Measurements from ENCODE around the gene MCEMP1. TPM values are rescaled to one million over a fixed set of nuclear protein-coding genes. Genes with fewer than 3 reads are reported as not detected.

Gene MCEMP1
- total RNA-seq, 1 experiment from 2014 or later, result 0.44 TPM

GRCh38 chr19:7681340-7682174 is 4.7 kb downstream of the MCEMP1 start:
- Mint-ChIP-seq H3K9me3 (ENCODE audit: unreplicated experiment) (no peaks in the 10 kb centered on the region), H3K4me1 (ENCODE audit: insufficient read depth, unreplicated experiment) (peaks cover 14% of the 10 kb centered on the region), H3K4me3 (ENCODE audit: unreplicated experiment) (peak overlapping the region; percentile 84), H3K27me3 (ENCODE audit: insufficient read depth, unreplicated experiment) (no peaks in the 10 kb centered on the region), H3K36me3 (ENCODE audit: insufficient read depth, unreplicated experiment) (peaks cover 31% of the 10 kb centered on the region), H3K27ac (ENCODE audit: low read depth, unreplicated experiment) (peak overlapping the region; percentile 66)
- TF ChIP-seq, protein P1, sequence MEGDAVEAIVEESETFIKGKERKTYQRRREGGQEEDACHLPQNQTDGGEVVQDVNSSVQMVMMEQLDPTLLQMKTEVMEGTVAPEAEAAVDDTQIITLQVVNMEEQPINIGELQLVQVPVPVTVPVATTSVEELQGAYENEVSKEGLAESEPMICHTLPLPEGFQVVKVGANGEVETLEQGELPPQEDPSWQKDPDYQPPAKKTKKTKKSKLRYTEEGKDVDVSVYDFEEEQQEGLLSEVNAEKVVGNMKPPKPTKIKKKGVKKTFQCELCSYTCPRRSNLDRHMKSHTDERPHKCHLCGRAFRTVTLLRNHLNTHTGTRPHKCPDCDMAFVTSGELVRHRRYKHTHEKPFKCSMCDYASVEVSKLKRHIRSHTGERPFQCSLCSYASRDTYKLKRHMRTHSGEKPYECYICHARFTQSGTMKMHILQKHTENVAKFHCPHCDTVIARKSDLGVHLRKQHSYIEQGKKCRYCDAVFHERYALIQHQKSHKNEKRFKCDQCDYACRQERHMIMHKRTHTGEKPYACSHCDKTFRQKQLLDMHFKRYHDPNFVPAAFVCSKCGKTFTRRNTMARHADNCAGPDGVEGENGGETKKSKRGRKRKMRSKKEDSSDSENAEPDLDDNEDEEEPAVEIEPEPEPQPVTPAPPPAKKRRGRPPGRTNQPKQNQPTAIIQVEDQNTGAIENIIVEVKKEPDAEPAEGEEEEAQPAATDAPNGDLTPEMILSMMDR (IDR thresholded peaks at IDR 0.05; ENCODE audit: unreplicated experiment), result peak; percentile 41
- intact Hi-C loops (cut with micrococcal nuclease), result loop anchor here (1.0 kb wide), 1 partner anchor 118 kb away; no protein-coding TSS in a partner anchor
- ChIA-PET CTCF (interaction anchor here (0.6 to 2.8 kb wide), 60 partner anchors 7 to 1831 kb away, joined by 3 to 31 read pairs (median 4); partner anchors contain the start of genes ALKBH7, CAMSAP3, CD209 and CLEC4M), POLR2A (interaction anchor here (0.6 to 2.2 kb wide), 16 partner anchors 12 to 327 kb away, joined by 3 to 27 read pairs (median 4); partner anchors contain the start of genes PET100 and XAB2)
- DNase-seq (ENCODE audit: unreplicated experiment), result peak; percentile 86
- BruUV-seq (replicated peaks), result no TSS peak

- Mint-ChIP-seq H3K4me3 (ENCODE audit: unreplicated experiment) (peak overlapping the region; percentile 84), H3K4me1 (ENCODE audit: insufficient read depth, unreplicated experiment) (peaks cover 14% of the 10 kb centered on the region), H3K27ac (ENCODE audit: low read depth, unreplicated experiment) (no peak overlapping the region), H3K27me3 (ENCODE audit: insufficient read depth, unreplicated experiment) (no peaks in the 10 kb centered on the region), H3K36me3 (ENCODE audit: insufficient read depth, unreplicated experiment) (peaks cover 31% of the 10 kb centered on the region), H3K9me3 (ENCODE audit: unreplicated experiment) (no peaks in the 10 kb centered on the region)
- POLR2A ChIA-PET, result no interaction called here
- no peak for DNase-seq (ENCODE audit: unreplicated experiment)
- intact Hi-C loops (cut with micrococcal nuclease), result no loop called here
- TF ChIP-seq, protein P1 (IDR thresholded peaks at IDR 0.05; ENCODE audit: unreplicated experiment), result no peak
- TSS peak; percentile 88 for BruUV-seq (replicated peaks)
- CTCF ChIA-PET, result interaction anchor here (0.9 to 2.8 kb wide), 3 partner anchors 114 to 119 kb away, joined by 4 to 26 read pairs (median 9); no protein-coding TSS in a partner anchor
Observed at GRCh38 chr19:7682175-7682855, 5.4 kb downstream of the MCEMP1 start.

DNA sequence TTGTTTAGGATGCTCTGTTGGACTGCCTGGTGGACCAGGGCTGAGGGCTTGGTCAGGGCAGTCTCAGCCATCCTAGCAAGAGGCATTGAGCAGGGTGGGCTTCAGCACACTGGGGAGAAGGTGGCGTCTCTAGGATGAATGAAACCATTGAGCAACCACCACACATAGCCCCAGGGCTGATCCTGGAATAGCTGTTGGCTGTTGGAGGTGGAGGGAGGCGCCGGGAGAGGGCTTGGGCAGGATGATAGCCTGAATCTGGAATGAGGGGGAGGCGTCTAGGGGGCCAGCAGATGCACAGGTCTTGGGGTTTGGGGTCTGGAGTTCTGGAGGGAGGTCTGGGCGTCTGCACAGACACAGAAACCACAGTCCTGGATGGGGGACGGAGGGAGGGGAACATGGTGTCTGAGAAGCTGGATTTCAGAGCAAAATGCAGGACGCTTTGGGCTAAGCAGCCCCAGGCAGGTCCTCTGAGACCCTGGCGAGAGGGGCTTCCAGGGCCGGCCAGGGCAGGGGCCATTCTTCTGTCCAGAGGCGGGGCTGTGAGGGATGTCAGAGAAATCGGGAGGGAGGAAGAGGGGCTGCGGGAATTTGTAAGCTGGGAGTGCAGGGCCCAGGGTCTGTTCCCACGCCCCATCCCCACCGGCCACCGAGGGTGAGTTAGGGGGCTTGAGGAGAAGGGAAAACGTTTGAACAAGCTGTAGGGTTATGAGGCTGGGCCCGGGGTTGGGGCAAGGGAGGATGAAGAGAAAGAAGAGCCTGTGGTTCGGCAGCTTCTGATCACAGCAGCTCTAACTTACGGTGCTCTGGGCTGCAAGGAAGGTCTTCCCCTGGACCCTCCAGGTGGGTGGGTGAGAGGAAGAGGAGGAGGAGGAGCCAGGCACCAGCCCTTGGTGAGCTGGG is 8.9 kb downstream of the MCEMP1 start:
- H3K9me3 Mint-ChIP-seq (ENCODE audit: unreplicated experiment), result no peaks in the 10 kb centered on the region
- no peak overlapping the region for H3K4me3 Mint-ChIP-seq (ENCODE audit: unreplicated experiment)
- TF ChIP-seq, protein P1 (IDR thresholded peaks at IDR 0.05; ENCODE audit: unreplicated experiment), result no peak
- intact Hi-C loops (cut with micrococcal nuclease), result no loop called here
- POLR2A ChIA-PET, result interaction anchor here (0.6 to 1.6 kb wide), 5 partner anchors 15 to 115 kb away, joined by 3 to 6 read pairs (median 5); partner anchors contain the start of gene CLEC4M
- CTCF ChIA-PET, result interaction anchor here (0.5 to 1.0 kb wide), 4 partner anchors 114 to 1435 kb away, joined by 3 to 5 read pairs (median 3); no protein-coding TSS in a partner anchor
- H3K4me1 Mint-ChIP-seq (ENCODE audit: insufficient read depth, unreplicated experiment), result peaks cover 8% of the 10 kb centered on the region
- no TSS peak for BruUV-seq (replicated peaks)
- peaks cover 31% of the 10 kb centered on the region for H3K36me3 Mint-ChIP-seq (ENCODE audit: insufficient read depth, unreplicated experiment)
- H3K27ac Mint-ChIP-seq (ENCODE audit: low read depth, unreplicated experiment), result no peak overlapping the region
- DNase-seq (ENCODE audit: unreplicated experiment), result no peak
- H3K27me3 Mint-ChIP-seq (ENCODE audit: insufficient read depth, unreplicated experiment), result no peaks in the 10 kb centered on the region

Data from MCF 10A (cell line).